HG03354 (cell line): ENCODE results near the gene BUD31.
"Not testable (repeated sequence)": the region's sequence is repeated elsewhere in the genome, so short reads cannot be mapped to it uniquely, and the experiment has no call there.

Experiments
- ATAC-seq: cut with Tn5 transposase; IDR thresholded peaks from one replicate; pipeline ENCODE4 v1.9.1; 2021; ENCODE audit warnings: mild to moderate bottlenecking; ENCODE audit not compliant: unreplicated experiment, poor library complexity, severe bottlenecking

Gene BUD31

GRCh38 chr7:99380032-99380822 is 28.5 kb upstream of the BUD31 start:
- ATAC-seq = peak; percentile 30

GRCh38 chr7:99380823-99381663 is 27.7 kb upstream of the BUD31 start:
- ATAC-seq = peak; percentile 84

GRCh38 chr7:99381664-99382075 is 27.1 kb upstream of the BUD31 start:
- no peak for ATAC-seq

GRCh38 chr7:99383203-99383602 is 25.6 kb upstream of the BUD31 start:
- no peak for ATAC-seq

GRCh38 chr7:99383791-99384370 is 24.9 kb upstream of the BUD31 start:
- no peak for ATAC-seq

- ATAC-seq = no peak
These were observed 24.2 kb upstream of the BUD31 start for GRCh38 chr7:99384523-99384922.

GRCh38 chr7:99385564-99385963 is 23.2 kb upstream of the BUD31 start:
- no peak for ATAC-seq

- ATAC-seq = no peak
These were observed 22.1 kb upstream of the BUD31 start for GRCh38 chr7:99386584-99387238.

- ATAC-seq = not testable (repeated sequence)
These were observed 21.5 kb upstream of the BUD31 start for GRCh38 chr7:99387239-99387635.

- no peak for ATAC-seq
These were observed 20.9 kb upstream of the BUD31 start for GRCh38 chr7:99387912-99388311.

- ATAC-seq = no peak
These were observed 19.0 kb upstream of the BUD31 start for GRCh38 chr7:99389772-99390171.

- no peak for ATAC-seq
These were observed 17.7 kb upstream of the BUD31 start for GRCh38 chr7:99390941-99391602.

GRCh38 chr7:99392046-99392445 is 16.7 kb upstream of the BUD31 start:
- ATAC-seq = no peak

- peak; percentile 73 for ATAC-seq
These were observed 16.0 kb upstream of the BUD31 start for GRCh38 chr7:99392659-99393354.

GRCh38 chr7:99393355-99394187 is 15.2 kb upstream of the BUD31 start:
- ATAC-seq = no peak

- no peak for ATAC-seq
These were observed 14.6 kb upstream of the BUD31 start for GRCh38 chr7:99394188-99394502.

- ATAC-seq = no peak
These were observed 13.0 kb upstream of the BUD31 start for GRCh38 chr7:99395616-99396327.
